Activated B cell treated with CpG ODN at 0.5 μM for 24 hours (primary cell): ENCODE data around the gene ZNF536. TPM values are rescaled to one million over a fixed set of nuclear protein-coding genes. Genes with fewer than 3 reads are reported as not detected.
"Not testable (repeated sequence)": the region's sequence is repeated elsewhere in the genome, so short reads cannot be mapped to it uniquely, and the experiment has no call there.

Experiments used
- ATAC-seq: fragments of 200-7000 bp; cut with Tn5 transposase; one replicate; pipeline ENCODE4 v1.10.0; 2021; ENCODE audit warnings: low read depth, mild to moderate bottlenecking, moderate library complexity
- CTCF ChIA-PET: fragments of 350-600 bp; sonication (Branson Sonifier 250); formaldehyde crosslinking; loops from one replicate; lab custom pipeline; 2021; ENCODE audit warnings: antibody characterized with exemption; lab: Charles Lee
- POLR2A ChIA-PET: fragments of 350-600 bp; sonication (Branson Sonifier 250); formaldehyde crosslinking; loops from one replicate; lab custom pipeline; 2021; ENCODE audit warnings: antibody characterized with exemption; lab: Charles Lee
- DNase-seq: peaks from one replicate; pipeline ENCODE4 v3.0.0; 2022
- H3K27ac Mint-ChIP-seq: one replicate; pipeline ENCODE4 v1.8.0; 2020; ENCODE audit warnings: mixed read lengths
- H3K27me3 Mint-ChIP-seq: one replicate; pipeline ENCODE4 v1.8.0; 2021; ENCODE audit warnings: mixed read lengths
- H3K36me3 Mint-ChIP-seq: one replicate; pipeline ENCODE4 v1.8.0; 2021; ENCODE audit warnings: low read depth, mixed read lengths
- H3K4me1 Mint-ChIP-seq: one replicate; pipeline ENCODE4 v1.8.0; 2021; ENCODE audit warnings: mixed read lengths
- H3K4me3 Mint-ChIP-seq: one replicate; pipeline ENCODE4 v1.8.0; 2020; ENCODE audit warnings: mild to moderate bottlenecking, mixed read lengths
- H3K9me3 Mint-ChIP-seq: one replicate; pipeline ENCODE4 v1.8.0; 2020; ENCODE audit warnings: mixed read lengths
- intact Hi-C: fragments of 100-400 bp; cut with micrococcal nuclease; formaldehyde crosslinking; loops from one replicate; pipeline ENCODE4 v1.15.1; 2024
- total RNA-seq: library from RNA; stranded (reverse); gene quantifications from 2 replicates; pipeline ENCODE4 v1.2.3, GENCODE V29; 2022
- TF ChIP-seq, protein P1 (sequence below): fragments of 200-600 bp; IDR thresholded peaks from one replicate; pipeline ENCODE4 v1.8.0; 2022; ENCODE audit warnings: antibody characterized with exemption, mild to moderate bottlenecking

Gene ZNF536
- total RNA-seq, 1 donor from 2014 or later, result not detected

DNA sequence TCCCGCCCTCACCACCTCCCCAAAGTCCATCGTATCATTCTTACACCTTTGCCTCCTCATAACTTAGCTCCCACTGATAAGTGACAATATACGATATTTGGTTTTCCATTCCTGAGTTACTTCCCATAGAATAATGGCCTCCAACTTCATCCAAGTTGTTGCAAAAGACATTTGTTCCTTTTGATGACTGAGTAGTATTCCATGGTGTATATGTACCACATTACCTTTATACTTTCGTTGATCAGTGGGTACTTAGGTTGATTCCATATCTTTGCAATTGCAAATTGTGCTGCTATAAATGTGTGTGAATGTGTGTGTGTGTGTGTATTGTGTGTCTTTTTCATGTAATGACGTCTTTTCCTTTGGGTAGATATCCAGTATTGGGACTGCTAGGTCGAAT, 109.6 kb downstream of the ZNF536 start:
- no peak overlapping the region for H3K27ac Mint-ChIP-seq
- intact Hi-C loops, result no loop called here
- ChIA-PET POLR2A (no interaction called here), CTCF (no interaction called here)
- TF ChIP-seq, protein P1, sequence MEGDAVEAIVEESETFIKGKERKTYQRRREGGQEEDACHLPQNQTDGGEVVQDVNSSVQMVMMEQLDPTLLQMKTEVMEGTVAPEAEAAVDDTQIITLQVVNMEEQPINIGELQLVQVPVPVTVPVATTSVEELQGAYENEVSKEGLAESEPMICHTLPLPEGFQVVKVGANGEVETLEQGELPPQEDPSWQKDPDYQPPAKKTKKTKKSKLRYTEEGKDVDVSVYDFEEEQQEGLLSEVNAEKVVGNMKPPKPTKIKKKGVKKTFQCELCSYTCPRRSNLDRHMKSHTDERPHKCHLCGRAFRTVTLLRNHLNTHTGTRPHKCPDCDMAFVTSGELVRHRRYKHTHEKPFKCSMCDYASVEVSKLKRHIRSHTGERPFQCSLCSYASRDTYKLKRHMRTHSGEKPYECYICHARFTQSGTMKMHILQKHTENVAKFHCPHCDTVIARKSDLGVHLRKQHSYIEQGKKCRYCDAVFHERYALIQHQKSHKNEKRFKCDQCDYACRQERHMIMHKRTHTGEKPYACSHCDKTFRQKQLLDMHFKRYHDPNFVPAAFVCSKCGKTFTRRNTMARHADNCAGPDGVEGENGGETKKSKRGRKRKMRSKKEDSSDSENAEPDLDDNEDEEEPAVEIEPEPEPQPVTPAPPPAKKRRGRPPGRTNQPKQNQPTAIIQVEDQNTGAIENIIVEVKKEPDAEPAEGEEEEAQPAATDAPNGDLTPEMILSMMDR, result no peak
- peaks cover 6% of the 10 kb centered on the region for H3K9me3 Mint-ChIP-seq
- H3K36me3 Mint-ChIP-seq, result no peaks in the 10 kb centered on the region
- H3K4me3 Mint-ChIP-seq, result no peak overlapping the region
- no peaks in the 10 kb centered on the region for H3K27me3 Mint-ChIP-seq
- no peak for DNase-seq
- ATAC-seq, result no peak
- H3K4me1 Mint-ChIP-seq, result no peaks in the 10 kb centered on the region

DNA sequence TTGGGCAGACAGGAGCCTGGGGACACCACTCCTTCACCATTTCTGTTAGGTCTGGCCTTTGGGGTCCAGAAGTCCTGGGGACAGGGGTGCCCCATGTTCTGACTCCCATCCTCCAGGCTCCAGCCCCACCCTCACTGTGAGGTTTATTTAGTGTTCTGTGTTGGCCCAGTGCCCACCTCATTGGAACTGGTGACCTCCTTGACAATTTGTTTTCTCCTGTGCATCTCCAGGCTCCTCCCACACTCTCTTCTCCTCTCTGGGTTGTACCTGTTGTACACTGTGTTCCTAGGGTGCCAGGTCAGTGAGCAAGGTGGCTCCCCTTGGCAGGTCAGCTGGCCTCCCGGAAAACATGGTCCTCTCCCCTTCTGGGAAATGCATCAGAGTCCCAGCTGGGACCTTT, 110.8 kb downstream of the ZNF536 start:
- H3K27me3 Mint-ChIP-seq, result no peaks in the 10 kb centered on the region

DNA sequence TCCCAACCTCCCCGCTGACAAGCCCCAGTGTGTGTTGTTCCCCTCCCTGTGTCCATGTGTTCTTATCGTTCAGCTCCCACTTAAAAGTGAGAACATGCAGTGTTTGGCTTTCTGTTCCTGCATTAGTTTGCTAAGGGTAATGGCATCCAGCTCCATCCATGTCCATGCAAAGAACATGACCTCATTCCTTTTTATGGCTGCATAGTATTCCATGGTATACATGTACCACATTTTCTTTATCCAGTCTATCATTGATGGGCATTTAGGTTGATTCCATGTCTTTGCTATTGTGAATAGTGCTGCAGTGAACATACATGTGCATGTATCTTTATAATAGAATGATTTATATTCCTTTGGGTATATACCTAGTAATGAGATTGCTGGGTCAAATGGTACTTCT, 114.1 kb downstream of the ZNF536 start:
- H3K36me3 Mint-ChIP-seq, intact Hi-C loops, H3K4me1 Mint-ChIP-seq, H3K9me3 Mint-ChIP-seq, H3K4me3 Mint-ChIP-seq, CTCF ChIA-PET, H3K27ac Mint-ChIP-seq, ATAC-seq, H3K27me3 Mint-ChIP-seq, POLR2A ChIA-PET, DNase-seq: not testable (repeated sequence)

More for the DNA sequence above, 110.8 kb downstream of the ZNF536 start:
- POLR2A ChIA-PET, result no interaction called here
- Mint-ChIP-seq H3K4me3 (no peak overlapping the region), H3K27ac (no peak overlapping the region), H3K9me3 (peaks cover 6% of the 10 kb centered on the region), H3K36me3 (no peaks in the 10 kb centered on the region), H3K4me1 (no peaks in the 10 kb centered on the region)
- intact Hi-C loops, result no loop called here
- DNase-seq, result no peak
- CTCF ChIA-PET, result no interaction called here
- ATAC-seq, result no peak
- TF ChIP-seq, protein P1, result no peak

DNA sequence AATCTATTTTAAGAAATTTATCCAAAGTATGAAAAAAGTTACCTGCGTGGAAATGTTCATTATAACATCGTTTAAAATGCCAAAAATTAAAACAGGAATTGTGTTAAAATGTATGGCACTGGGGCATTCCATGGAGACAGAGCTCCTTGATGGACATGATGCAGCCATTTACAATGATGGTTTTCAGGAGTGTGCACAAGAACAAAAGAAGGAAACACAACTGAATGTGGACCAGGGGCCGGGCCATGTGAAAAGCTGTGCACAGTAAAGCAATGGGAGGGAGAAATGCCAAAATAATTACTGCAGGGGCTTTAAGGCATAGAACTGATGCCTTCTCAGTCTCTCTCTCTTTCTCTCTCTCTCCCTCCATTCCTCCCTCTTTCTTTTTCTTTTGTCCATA, 115.0 kb downstream of the ZNF536 start:
- DNase-seq (no peak), ATAC-seq (no peak)
- H3K4me3 Mint-ChIP-seq, result no peak overlapping the region
- H3K27ac Mint-ChIP-seq, result no peak overlapping the region
- H3K4me1 Mint-ChIP-seq, result no peaks in the 10 kb centered on the region
- H3K27me3 Mint-ChIP-seq, result no peaks in the 10 kb centered on the region
- ChIA-PET CTCF (no interaction called here), POLR2A (no interaction called here)
- H3K9me3 Mint-ChIP-seq, result peaks cover 6% of the 10 kb centered on the region
- intact Hi-C loops, result no loop called here
- TF ChIP-seq, protein P1, result no peak
- H3K36me3 Mint-ChIP-seq, result no peaks in the 10 kb centered on the region

DNA sequence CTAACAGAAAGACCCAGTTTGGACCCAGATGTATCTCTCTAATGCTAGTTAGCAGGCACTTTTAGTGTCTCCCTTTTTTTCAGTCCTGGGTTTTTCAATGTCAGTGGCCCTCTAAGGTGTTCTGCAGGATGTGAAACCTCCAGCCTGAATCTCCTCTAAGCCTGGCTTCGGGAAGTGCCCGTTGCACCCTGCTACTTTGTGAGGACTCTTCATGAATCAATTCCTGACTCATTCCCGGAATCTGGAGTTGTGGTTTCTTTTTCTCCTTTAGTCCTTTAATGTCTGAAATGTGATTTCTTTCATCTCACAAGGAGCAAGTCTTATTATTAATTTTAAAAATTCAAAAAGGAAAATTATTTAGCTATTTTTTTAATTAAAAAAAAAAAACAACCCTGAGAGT, 116.0 kb downstream of the ZNF536 start:
- H3K4me1 Mint-ChIP-seq, result no peaks in the 10 kb centered on the region
- H3K27ac Mint-ChIP-seq, result no peak overlapping the region
- TF ChIP-seq, protein P1, result no peak
- peaks cover 6% of the 10 kb centered on the region for H3K9me3 Mint-ChIP-seq
- DNase-seq (no peak), ATAC-seq (no peak)
- H3K27me3 Mint-ChIP-seq, result no peaks in the 10 kb centered on the region
- no peaks in the 10 kb centered on the region for H3K36me3 Mint-ChIP-seq
- POLR2A ChIA-PET, result no interaction called here
- intact Hi-C loops, result no loop called here
- CTCF ChIA-PET, result no interaction called here
- H3K4me3 Mint-ChIP-seq, result no peak overlapping the region

DNA sequence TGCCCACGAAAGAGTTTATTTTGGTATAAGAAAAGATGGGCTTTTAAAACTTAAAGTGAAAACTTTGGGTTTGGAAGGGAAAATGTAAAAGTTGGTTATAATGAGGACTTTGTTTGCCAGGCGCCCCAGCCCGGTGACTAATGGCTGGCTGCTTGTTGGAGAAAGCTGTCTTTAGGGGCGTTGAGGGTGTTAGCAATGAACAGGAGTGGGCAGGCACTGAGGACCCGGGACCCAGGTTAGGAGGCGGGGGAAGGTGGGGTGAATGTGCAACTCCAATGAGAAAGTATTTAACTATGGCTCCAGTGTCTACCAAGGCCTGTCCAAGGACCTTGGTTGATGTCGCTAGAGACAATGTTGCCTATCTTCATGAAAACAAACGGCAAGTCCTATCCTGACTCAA, 118.6 kb downstream of the ZNF536 start:
- Mint-ChIP-seq H3K4me3 (no peak overlapping the region), H3K36me3 (no peaks in the 10 kb centered on the region), H3K27ac (no peak overlapping the region), H3K9me3 (peaks cover 3% of the 10 kb centered on the region), H3K4me1 (no peaks in the 10 kb centered on the region), H3K27me3 (no peaks in the 10 kb centered on the region)
- CTCF ChIA-PET, result no interaction called here
- POLR2A ChIA-PET, result no interaction called here
- TF ChIP-seq, protein P1, result no peak
- DNase-seq (no peak), ATAC-seq (no peak)
- intact Hi-C loops, result no loop called here
